Neural progenitor cell (in vitro differentiated cells): ENCODE results near the gene SEPTIN1. TPM values are rescaled to one million over a fixed set of nuclear protein-coding genes. Genes with fewer than 3 reads are reported as not detected.
A peak's percentile ranks its signal among the peaks of the same experiment; 100 is the strongest.

Experiments
- DNase-seq: peaks from one replicate; pipeline ENCODE4 v3.0.0-alpha.2; 2016; ENCODE audit warnings: low spot score
- H2AFZ ChIP-seq: fragments of 200-600 bp; sonication (generic); replicated peaks from 2 replicates; pipeline ENCODE4 v1.6.1; 2016; ENCODE audit warnings: antibody characterized with exemption
- H3F3A ChIP-seq: fragments of 200-600 bp; sonication (generic); 2 replicates; pipeline ENCODE4 v1.6.1; 2016; ENCODE audit warnings: antibody characterized with exemption, low read depth
- H3K27ac ChIP-seq: fragments of 200-600 bp; sonication (generic); 2 replicates; pipeline ENCODE4 v1.5.1; 2016; ENCODE audit warnings: mild to moderate bottlenecking
- H3K27me3 ChIP-seq: fragments of 200-600 bp; sonication (generic); 2 replicates; pipeline ENCODE4 v1.6.1; 2016; ENCODE audit warnings: mild to moderate bottlenecking, moderate library complexity
- H3K36me3 ChIP-seq: fragments of 200-600 bp; sonication (generic); 2 replicates; pipeline ENCODE4 v1.5.1; 2016
- H3K4me1 ChIP-seq: fragments of 200-600 bp; sonication (generic); 2 replicates; pipeline ENCODE4 v1.6.1; 2016; ENCODE audit warnings: mixed run types
- H3K4me2 ChIP-seq: fragments of 200-600 bp; sonication (generic); 2 replicates; pipeline ENCODE4 v1.6.1; 2016
- H3K4me3 ChIP-seq: fragments of 200-600 bp; sonication (generic); 2 replicates; pipeline ENCODE4 v1.5.1; 2016
- H3K79me2 ChIP-seq: fragments of 200-600 bp; sonication (generic); 2 replicates; pipeline ENCODE4 v1.6.1; 2016; ENCODE audit warnings: low read depth
- H3K9ac ChIP-seq: fragments of 200-600 bp; sonication (generic); 2 replicates; pipeline ENCODE4 v1.6.1; 2016
- H3K9me3 ChIP-seq: fragments of 200-600 bp; sonication (generic); 2 replicates; pipeline ENCODE4 v1.5.1; 2016; ENCODE audit warnings: low read depth
- H4K20me1 ChIP-seq: fragments of 200-600 bp; sonication (generic); 2 replicates; pipeline ENCODE4 v1.6.1; 2016; ENCODE audit warnings: low read depth
- H3K27ac Mint-ChIP-seq: 3 replicates; pipeline ENCODE4 v1.8.0; 2021; ENCODE audit warnings: mixed read lengths
- H3K27me3 Mint-ChIP-seq: 2 replicates; pipeline ENCODE4 v1.8.0; 2022; ENCODE audit warnings: low read depth, mild to moderate bottlenecking, inconsistent platforms, moderate library complexity, mixed read lengths; ENCODE audit not compliant: insufficient read depth
- H3K36me3 Mint-ChIP-seq: 3 replicates; pipeline ENCODE4 v1.8.0; 2021; ENCODE audit warnings: mixed read lengths
- H3K4me1 Mint-ChIP-seq: 3 replicates; pipeline ENCODE4 v1.8.0; 2021; ENCODE audit warnings: mixed read lengths
- H3K4me3 Mint-ChIP-seq: 3 replicates; pipeline ENCODE4 v1.8.0; 2021; ENCODE audit warnings: mild to moderate bottlenecking, moderate library complexity, mixed read lengths
- H3K9me3 Mint-ChIP-seq: 3 replicates; pipeline ENCODE4 v1.8.0; 2020; ENCODE audit warnings: mixed read lengths
- EZH2 ChIP-seq: fragments of 200-600 bp; sonication (generic); IDR thresholded peaks from 2 replicates; pipeline ENCODE4 v1.6.1; 2017; ENCODE audit warnings: antibody characterized with exemption, mild to moderate bottlenecking, moderate library complexity
- EZH2phosphoT487 ChIP-seq: fragments of 200-600 bp; sonication (generic); IDR thresholded peaks from 2 replicates; pipeline ENCODE4 v1.6.1; 2017; ENCODE audit warnings: antibody characterized with exemption
- total RNA-seq: library from RNA; depleted of rRNA; stranded (reverse); fragments of >200 nt; gene quantifications from 2 replicates; pipeline ENCODE4 v1.2.3, GENCODE V29; 2015; ENCODE audit warnings: low replicate concordance
- TF ChIP-seq, protein P1 (sequence below): fragments of 200-600 bp; sonication (generic); IDR thresholded peaks from 2 replicates; pipeline ENCODE4 v1.5.1; 2017; ENCODE audit warnings: antibody characterized with exemption, mild to moderate bottlenecking

SEPTIN1 gene
- total RNA-seq, 1 donor from 2014 or later = not detected

DNA sequence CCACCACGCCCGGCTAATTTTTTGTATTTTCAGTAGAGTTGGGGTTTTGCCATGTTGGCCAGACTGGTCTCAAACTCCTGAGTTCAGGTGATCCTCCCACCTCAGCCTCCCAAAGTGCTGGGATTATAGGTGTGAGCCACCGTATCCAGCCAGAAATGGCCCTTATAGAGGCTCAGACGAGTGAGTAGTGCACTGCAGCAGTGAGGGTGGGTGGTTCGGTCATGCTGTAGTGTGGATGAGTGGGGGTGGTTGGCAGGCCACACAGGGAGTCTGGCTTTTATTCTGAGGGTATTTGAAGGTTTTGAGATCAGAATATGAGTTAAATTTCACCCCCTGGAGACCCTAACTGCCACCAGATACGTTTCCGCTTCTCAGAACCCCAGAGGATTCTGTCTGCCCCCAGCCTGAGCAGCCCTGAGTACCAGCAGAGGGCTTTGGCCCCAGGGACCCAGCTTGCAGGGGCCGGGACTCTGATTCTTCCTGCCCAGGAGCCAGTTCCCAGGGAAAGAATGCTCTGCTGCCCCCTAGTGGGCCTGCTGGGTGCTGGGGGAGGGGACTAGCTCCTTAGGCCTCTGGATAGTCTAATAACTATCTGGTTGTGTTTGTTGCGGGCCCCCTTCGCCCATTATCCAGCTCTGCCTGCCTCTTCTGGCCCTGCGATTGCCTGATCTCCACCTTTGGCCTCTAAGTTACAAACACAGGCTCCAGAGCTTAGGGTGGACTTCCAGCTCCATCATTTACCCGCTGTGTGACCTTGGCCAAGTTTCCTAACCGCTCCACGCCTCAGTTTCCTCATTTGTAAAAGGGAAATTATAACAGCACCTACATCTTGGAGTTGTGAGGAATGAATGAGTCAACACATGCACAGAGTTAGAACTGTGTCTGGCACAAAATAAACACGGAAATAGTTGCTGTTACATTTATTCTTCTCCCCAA is 27.0 kb upstream of the SEPTIN1 start:
- Mint-ChIP-seq H3K27ac (no peak overlapping the region), H3K4me3 (peak overlapping the region; percentile 63), H3K9me3 (no peaks in the 10 kb centered on the region), H3K36me3 (peaks cover 14% of the 10 kb centered on the region), H3K27me3 (peaks cover 9% of the 10 kb centered on the region), H3K4me1 (peaks cover 26% of the 10 kb centered on the region)
- no peak overlapping the region for H2AFZ ChIP-seq
- TF ChIP-seq, protein P1, sequence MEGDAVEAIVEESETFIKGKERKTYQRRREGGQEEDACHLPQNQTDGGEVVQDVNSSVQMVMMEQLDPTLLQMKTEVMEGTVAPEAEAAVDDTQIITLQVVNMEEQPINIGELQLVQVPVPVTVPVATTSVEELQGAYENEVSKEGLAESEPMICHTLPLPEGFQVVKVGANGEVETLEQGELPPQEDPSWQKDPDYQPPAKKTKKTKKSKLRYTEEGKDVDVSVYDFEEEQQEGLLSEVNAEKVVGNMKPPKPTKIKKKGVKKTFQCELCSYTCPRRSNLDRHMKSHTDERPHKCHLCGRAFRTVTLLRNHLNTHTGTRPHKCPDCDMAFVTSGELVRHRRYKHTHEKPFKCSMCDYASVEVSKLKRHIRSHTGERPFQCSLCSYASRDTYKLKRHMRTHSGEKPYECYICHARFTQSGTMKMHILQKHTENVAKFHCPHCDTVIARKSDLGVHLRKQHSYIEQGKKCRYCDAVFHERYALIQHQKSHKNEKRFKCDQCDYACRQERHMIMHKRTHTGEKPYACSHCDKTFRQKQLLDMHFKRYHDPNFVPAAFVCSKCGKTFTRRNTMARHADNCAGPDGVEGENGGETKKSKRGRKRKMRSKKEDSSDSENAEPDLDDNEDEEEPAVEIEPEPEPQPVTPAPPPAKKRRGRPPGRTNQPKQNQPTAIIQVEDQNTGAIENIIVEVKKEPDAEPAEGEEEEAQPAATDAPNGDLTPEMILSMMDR = peak; percentile 89
- no peak for TF ChIP-seq EZH2
- H3K9me3 ChIP-seq = no peaks in the 10 kb centered on the region
- DNase-seq = peak; percentile 92
- peak overlapping the region; percentile 95 for H3K4me2 ChIP-seq
- no peak overlapping the region for H3K9ac ChIP-seq
- peaks cover 44% of the 10 kb centered on the region for H3F3A ChIP-seq
- peaks cover 35% of the 10 kb centered on the region for H4K20me1 ChIP-seq
- no peaks in the 10 kb centered on the region for H3K27me3 ChIP-seq
- no peak overlapping the region for H3K4me3 ChIP-seq
- H3K79me2 ChIP-seq = peaks cover 48% of the 10 kb centered on the region
- H3K4me1 ChIP-seq = peaks cover 14% of the 10 kb centered on the region
- H3K36me3 ChIP-seq = no peaks in the 10 kb centered on the region
- H3K27ac ChIP-seq = no peak overlapping the region

DNA sequence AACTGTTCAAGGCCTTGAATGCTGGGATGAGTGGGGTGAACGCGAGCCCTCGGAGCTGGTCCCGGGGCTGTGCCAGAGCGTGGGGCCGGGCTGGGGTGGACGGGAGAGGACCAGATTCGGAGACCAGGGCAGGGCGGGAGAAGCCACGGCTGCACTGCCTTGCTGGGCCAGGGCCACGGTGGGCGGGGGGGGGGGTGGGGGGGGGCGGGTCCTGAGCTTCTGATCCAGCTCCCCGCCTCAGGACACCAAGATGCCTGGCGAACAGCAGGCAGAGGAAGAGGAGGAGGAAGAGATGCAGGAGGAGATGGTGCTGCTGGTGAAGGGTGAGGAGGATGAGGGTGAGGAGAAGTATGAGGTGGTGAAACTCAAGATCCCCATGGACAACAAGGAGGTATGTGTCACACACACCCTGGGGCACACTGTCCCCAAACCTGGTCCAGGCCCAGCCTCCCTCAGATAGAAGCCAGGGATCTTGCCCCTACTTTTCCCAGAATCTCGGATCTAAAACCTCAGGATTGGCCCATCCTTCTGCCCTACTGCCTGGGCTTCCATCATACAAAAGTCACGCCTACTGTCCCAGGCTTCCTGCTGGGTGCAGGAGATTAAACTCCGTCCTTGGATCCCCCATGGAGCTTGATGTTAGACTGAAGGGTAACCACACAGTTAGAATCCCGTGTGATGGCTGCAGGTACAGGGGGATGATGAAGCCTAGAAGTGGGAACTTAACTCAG is 25.6 kb upstream of the SEPTIN1 start:
- peak; percentile 56 for DNase-seq
- peak overlapping the region; percentile 92 for H2AFZ ChIP-seq
- TF ChIP-seq, protein P1 = no peak
- H3K79me2 ChIP-seq = peaks cover 48% of the 10 kb centered on the region
- no peaks in the 10 kb centered on the region for H3K27me3 ChIP-seq
- H3K4me2 ChIP-seq = peak overlapping the region; percentile 95
- H3K4me1 ChIP-seq = peaks cover 14% of the 10 kb centered on the region
- H3K9me3 ChIP-seq = no peaks in the 10 kb centered on the region
- peaks cover 35% of the 10 kb centered on the region for H4K20me1 ChIP-seq
- H3K27me3 Mint-ChIP-seq = peaks cover 8% of the 10 kb centered on the region
- H3K4me3 ChIP-seq = peak overlapping the region; percentile 98
- peaks cover 8% of the 10 kb centered on the region for H3K36me3 Mint-ChIP-seq
- no peak overlapping the region for H3K27ac Mint-ChIP-seq
- peak overlapping the region; percentile 82 for H3K4me3 Mint-ChIP-seq
- H3K9me3 Mint-ChIP-seq = no peaks in the 10 kb centered on the region
- H3K4me1 Mint-ChIP-seq = peaks cover 26% of the 10 kb centered on the region
- H3K27ac ChIP-seq = peak overlapping the region; percentile 65
- H3K36me3 ChIP-seq = no peaks in the 10 kb centered on the region
- H3K9ac ChIP-seq = peak overlapping the region; percentile 86
- H3F3A ChIP-seq = peaks cover 40% of the 10 kb centered on the region

DNA sequence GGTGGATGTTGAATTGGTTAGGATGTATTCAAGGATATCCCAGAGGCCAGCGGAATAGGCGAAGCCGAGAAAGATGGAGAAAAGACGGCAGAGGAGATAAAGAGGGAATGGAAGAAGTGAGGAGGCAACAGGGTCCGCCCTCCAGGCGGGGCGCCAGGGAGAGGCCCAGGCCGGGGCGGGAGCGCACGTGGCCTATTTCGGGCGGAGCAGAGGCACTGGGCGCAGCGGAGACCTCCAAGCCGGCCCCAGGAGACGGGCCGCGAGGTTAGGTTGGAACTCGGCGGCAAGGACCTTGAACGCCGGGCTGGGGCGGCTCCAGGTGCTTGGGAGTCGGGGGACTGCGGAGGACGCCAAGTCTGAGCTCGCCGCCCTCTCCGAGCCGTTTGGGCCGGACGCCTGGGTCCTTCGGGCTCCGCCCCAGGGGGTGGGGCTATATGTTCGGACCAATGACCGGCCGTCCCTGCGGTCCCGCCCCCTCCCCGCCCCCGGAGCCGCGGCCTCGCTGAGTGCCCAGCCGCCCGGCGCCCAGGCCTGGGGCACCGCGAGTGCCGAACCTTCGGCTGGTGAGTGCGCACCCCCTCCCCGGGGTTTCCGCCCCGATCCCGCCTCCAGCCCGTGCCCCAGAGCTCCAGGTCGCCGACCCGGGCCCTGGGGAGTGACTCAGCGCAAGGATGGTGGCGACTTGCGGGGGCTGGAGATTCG is 24.9 kb upstream of the SEPTIN1 start, which contains the start of gene ZNF771:
Gene ZNF771 (plus strand): TSS at position 505 of the 702 bp plus-strand sequence. CDS start 448 bp downstream, outside the sequence.
- peaks cover 8% of the 10 kb centered on the region for H3K27me3 Mint-ChIP-seq
- no peaks in the 10 kb centered on the region for H3K36me3 ChIP-seq
- H3K9me3 ChIP-seq = no peaks in the 10 kb centered on the region
- H3K27ac ChIP-seq = peak within 1 kb of the TSS; percentile 65
- no peaks in the 10 kb centered on the region for H3K27me3 ChIP-seq
- peak within 1 kb of the TSS; percentile 86 for H3K9ac ChIP-seq
- H3K36me3 Mint-ChIP-seq = peaks cover 8% of the 10 kb centered on the region
- peak within 1 kb of the TSS; percentile 31 for H3K27ac Mint-ChIP-seq
- peaks cover 40% of the 10 kb centered on the region for H3F3A ChIP-seq
- no peaks in the 10 kb centered on the region for H3K9me3 Mint-ChIP-seq
- peak within 1 kb of the TSS; percentile 98 for H3K4me3 ChIP-seq
- TF ChIP-seq, protein P1 = no peak
- TF ChIP-seq EZH2phosphoT487 = no peak
- no peak for TF ChIP-seq EZH2
- DNase-seq = peak; percentile 95
- H3K4me3 Mint-ChIP-seq = peak within 1 kb of the TSS; percentile 92
- peak within 1 kb of the TSS; percentile 92 for H2AFZ ChIP-seq
- peaks cover 14% of the 10 kb centered on the region for H3K4me1 ChIP-seq
- H3K79me2 ChIP-seq = peaks cover 44% of the 10 kb centered on the region
- peaks cover 26% of the 10 kb centered on the region for H3K4me1 Mint-ChIP-seq
- peaks cover 35% of the 10 kb centered on the region for H4K20me1 ChIP-seq
- peak within 1 kb of the TSS; percentile 95 for H3K4me2 ChIP-seq
